ENCODE measurements around the gene HOMEZ. TPM values are rescaled to one million over a fixed set of nuclear protein-coding genes. Genes with fewer than 3 reads are reported as not detected.

HOMEZ gene
- total RNA-seq = 4.0 and 6.1 TPM in 2 replicates

DNA sequence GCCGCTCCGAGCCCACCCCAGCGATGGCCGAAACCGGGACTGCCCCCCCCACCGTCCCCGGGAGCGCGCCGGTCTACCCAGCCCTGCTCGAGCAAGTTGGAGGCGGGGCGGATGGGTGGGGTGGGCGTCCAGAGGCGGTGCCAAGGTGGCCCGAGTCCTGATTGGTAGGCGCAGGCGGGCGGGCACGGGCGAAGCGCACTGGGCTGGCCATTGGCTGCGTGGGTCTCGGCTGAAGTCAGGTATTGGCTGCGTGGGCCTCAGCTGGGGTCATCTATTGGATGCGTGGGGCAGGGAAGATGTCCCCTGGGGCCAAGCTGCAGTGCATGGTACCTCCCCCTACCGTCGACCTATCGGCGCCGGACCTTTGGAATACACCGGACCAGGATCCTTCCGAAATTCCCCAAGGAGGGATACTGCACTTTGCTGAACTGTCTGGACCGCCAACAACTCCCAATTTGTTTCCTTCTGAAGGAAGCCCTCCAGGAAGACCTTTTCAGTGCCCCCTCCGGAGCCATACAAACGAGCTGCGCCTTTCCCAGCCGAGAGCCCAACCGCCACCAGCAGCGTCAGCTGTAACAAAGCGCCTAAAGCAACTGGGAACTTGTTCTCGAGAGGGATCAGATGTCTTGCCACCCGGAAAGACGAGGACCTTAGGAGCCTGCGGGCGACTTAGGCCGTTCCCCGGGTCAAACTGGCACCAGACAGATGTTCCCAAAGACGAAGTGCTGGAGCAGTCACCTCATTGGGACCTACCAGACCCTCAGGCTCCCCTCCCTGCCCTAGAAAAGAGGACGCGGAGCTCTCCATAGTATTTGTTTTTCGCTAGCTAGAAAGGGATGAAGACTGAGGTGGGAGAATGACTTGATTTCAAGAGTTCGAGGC lies at the start of gene HOMEZ:
TSS of gene HOMEZ (minus strand) at position 113 of the 882 bp plus-strand sequence. CDS start 180 bp downstream, outside the sequence.

GRCh38 chr14:23320584-23321571 lies 34.9 kb upstream of the HOMEZ start, which contains the start of gene PABPN1:
Gene PABPN1, plus strand, starts transcription at chr14:23321457. Its CDS starts 13 bp downstream, at chr14:23321470.

DNA sequence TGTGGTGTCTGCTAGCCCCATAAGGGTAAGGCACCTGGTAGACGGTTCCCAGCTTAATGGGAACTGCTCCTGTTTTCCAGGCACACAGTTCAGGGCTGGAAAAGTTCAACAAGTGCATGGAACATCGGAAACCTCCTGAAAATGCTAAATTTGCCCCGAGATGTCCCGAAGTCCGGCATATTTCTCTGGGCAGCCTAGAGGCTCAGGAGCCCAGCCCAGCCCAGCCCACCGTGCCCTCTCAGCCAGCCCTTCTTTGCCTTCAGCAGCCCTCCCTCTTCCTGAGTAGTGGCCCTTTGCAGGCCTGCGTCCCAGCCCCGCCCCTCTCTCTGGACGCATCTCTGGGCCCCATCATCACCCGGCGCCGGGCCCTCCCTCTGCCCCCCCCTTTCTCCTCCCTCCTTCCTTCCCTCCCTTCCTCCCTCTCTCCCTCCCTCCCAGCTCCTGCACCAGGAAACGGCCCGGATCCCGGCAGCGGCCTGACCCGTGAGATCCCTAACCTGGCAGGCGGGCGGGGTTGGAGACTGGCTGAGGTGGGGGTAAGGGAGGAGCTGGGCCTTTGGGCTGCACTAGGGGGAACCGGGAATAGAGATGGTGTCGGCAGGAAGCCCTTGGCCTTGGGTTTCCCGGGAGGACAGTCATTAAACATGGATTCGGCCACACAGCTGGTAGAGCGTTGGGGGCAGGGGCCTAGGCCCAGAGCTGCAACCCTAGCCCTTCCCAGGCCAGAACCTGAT lies 20.6 kb upstream of the HOMEZ start, which contains the start of gene BCL2L2:
TSS of gene BCL2L2 (plus strand) at position 422 of the 734 bp plus-strand sequence. CDS start 935 bp downstream, outside the sequence.

GRCh38 chr14:23302290-23303225 lies 16.6 kb upstream of the HOMEZ start, which contains the start of gene PPP1R3E:
Gene PPP1R3E, minus strand, starts transcription at chr14:23302859. Its CDS starts 283 bp downstream, at chr14:23302576.

DNA sequence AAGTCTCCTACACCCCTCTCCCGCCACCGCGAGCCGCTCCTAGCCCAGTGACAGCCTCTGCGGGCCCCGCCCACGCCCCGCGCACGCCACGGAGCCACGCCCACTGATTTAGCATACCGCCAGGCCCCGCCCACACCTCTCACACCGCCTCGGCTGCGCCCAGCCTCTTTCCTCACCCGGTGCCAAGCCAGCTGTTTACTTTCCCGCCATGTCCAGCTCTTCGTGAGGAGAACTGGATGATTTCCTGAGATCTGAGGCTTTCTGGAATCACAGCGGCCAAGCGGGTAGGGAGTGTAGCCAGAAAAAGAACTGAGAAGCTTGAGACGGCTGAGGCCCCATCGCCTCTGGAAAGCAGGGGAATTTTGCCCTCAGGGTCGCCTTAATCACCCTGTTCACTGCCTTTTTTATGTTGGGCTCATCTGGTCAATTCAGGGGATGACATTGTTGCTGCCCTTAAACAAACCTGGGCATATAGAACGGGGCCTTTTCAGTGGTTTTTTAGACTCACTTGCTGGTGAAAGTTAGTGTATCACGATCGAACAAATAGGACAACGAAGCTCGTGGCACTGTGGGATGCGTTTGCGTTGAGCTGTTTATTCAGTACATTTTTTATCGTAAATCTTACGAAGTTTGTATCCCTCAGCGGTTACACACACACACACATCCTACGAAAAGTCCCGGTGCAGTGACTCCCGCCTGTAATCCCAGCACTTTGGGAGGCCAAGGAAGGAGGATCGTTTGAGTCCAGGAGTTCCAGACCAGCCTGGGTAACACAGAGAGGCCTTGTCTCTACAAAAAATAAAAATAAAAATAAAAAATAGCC lies 47.9 kb downstream of the HOMEZ start, which contains the start of gene RNF212B:
TSS of gene RNF212B (plus strand) at position 165 of the 823 bp plus-strand sequence. CDS start 2,410 bp downstream, outside the sequence.

Other genes with a start within 250 kb of the HOMEZ start
- gene PSMB11, start 243.9 kb downstream of the HOMEZ start, total RNA-seq = not detected in 2 replicates
- 3.3 and 6.2 TPM in 2 replicates for gene CDH24, start 228.6 kb downstream of the HOMEZ start, total RNA-seq
- gene ACIN1, start 191.0 kb downstream of the HOMEZ start, total RNA-seq = 53.8 and 73.3 TPM in 2 replicates
- gene C14orf119, start 190.6 kb downstream of the HOMEZ start, total RNA-seq = 58.2 and 80.6 TPM in 2 replicates
- under 0.01 and 0.18 TPM in 2 replicates for gene CIROP, start 181.1 kb downstream of the HOMEZ start, total RNA-seq
- gene CEBPE, start 166.9 kb downstream of the HOMEZ start, total RNA-seq = not detected in 2 replicates
- 1.9 and 2.3 TPM in 2 replicates for gene SLC7A8, start 102.5 kb downstream of the HOMEZ start, total RNA-seq
- not detected in 2 replicates for gene RNF212B, start 48.2 kb downstream of the HOMEZ start, total RNA-seq
- 1.8 and 2.6 TPM in 2 replicates for gene PPP1R3E, start 16.7 kb upstream of the HOMEZ start, total RNA-seq
- 12.8 and 13.2 TPM in 2 replicates for gene BCL2L2, start 20.7 kb upstream of the HOMEZ start, total RNA-seq
- 102 and 114 TPM in 2 replicates for gene PABPN1, start 35.3 kb upstream of the HOMEZ start, total RNA-seq
- gene SLC22A17, start 66.8 kb upstream of the HOMEZ start, total RNA-seq = 19.5 and 25.0 TPM in 2 replicates
- gene EFS, start 79.0 kb upstream of the HOMEZ start, total RNA-seq = 1.5 and 3.1 TPM in 2 replicates
- gene IL25, start 86.7 kb upstream of the HOMEZ start, total RNA-seq = not detected in 2 replicates
- gene CMTM5, start 90.9 kb upstream of the HOMEZ start, total RNA-seq = 0.14 and 0.18 TPM in 2 replicates
- gene MYH6, start 122.1 kb upstream of the HOMEZ start, total RNA-seq = not detected in 2 replicates
- gene MYH7, start 149.5 kb upstream of the HOMEZ start, total RNA-seq = not detected in 2 replicates
- 45.9 and 50.8 TPM in 2 replicates for gene NGDN, start 183.6 kb upstream of the HOMEZ start, total RNA-seq